GM23338 (cell line): Measurements from ENCODE around the gene FLNC. TPM values are rescaled to one million over a fixed set of nuclear protein-coding genes. Genes with fewer than 3 reads are reported as not detected.

ENCODE experiments used
- ATAC-seq: fragments of 200-7000 bp; cut with Tn5 transposase; 3 replicates; pipeline ENCODE4 v1.9.1; 2020
- DNase-seq: peaks from one replicate; pipeline ENCODE4 v3.0.0-alpha.2; 2015; ENCODE audit warnings: low spot score
- H2AFZ ChIP-seq: fragments of 200-600 bp; sonication (generic); 2 replicates; pipeline ENCODE4 v1.8.0; 2016; ENCODE audit warnings: antibody characterized with exemption, mild to moderate bottlenecking, moderate library complexity
- H3F3A ChIP-seq: fragments of 200-600 bp; sonication (generic); replicated peaks from 2 replicates; pipeline ENCODE4 v1.8.0; 2017; ENCODE audit warnings: antibody characterized with exemption, mixed run types, low read depth
- H3K27ac ChIP-seq: fragments of 200-600 bp; sonication (generic); 2 replicates; pipeline ENCODE4 v1.6.1; 2016; ENCODE audit warnings: low read depth
- H3K27me3 ChIP-seq: fragments of 200-600 bp; sonication (generic); 2 replicates; pipeline ENCODE4 v1.8.0; 2016; ENCODE audit warnings: mild to moderate bottlenecking, mixed run types, moderate library complexity; ENCODE audit not compliant: insufficient read depth
- H3K36me3 ChIP-seq: fragments of 200-600 bp; sonication (generic); 2 replicates; pipeline ENCODE4 v1.8.0; 2016; ENCODE audit warnings: mild to moderate bottlenecking; ENCODE audit not compliant: insufficient read depth
- H3K4me1 ChIP-seq: fragments of 200-600 bp; sonication (generic); 2 replicates; pipeline ENCODE4 v1.8.0; 2016; ENCODE audit warnings: mild to moderate bottlenecking, moderate library complexity; ENCODE audit not compliant: insufficient read depth
- H3K4me2 ChIP-seq: fragments of 200-600 bp; sonication (generic); 2 replicates; pipeline ENCODE4 v1.7.1; 2017; ENCODE audit warnings: mixed run types
- H3K4me3 ChIP-seq: fragments of 200-600 bp; sonication (generic); 2 replicates; pipeline ENCODE4 v1.6.1; 2016; ENCODE audit warnings: mixed run types
- H3K79me2 ChIP-seq: fragments of 200-600 bp; sonication (generic); replicated peaks from 2 replicates; pipeline ENCODE4 v1.8.0; 2017; ENCODE audit warnings: mild to moderate bottlenecking; ENCODE audit not compliant: insufficient read depth
- H3K9me2 ChIP-seq: fragments of 200-600 bp; sonication (generic); 2 replicates; pipeline ENCODE4 v1.8.0; 2017; ENCODE audit not compliant: insufficient read depth
- H4K20me1 ChIP-seq: fragments of 200-600 bp; sonication (generic); replicated peaks from 2 replicates; pipeline ENCODE4 v1.8.0; 2017; ENCODE audit warnings: mild to moderate bottlenecking; ENCODE audit not compliant: insufficient read depth
- H3K27ac Mint-ChIP-seq: 2 replicates; pipeline ENCODE4 v1.8.0; 2020; ENCODE audit warnings: inconsistent platforms, mild to moderate bottlenecking, moderate library complexity, mixed read lengths
- H3K27me3 Mint-ChIP-seq: 3 replicates; pipeline ENCODE4 v1.8.0; 2022; ENCODE audit warnings: low read depth, mild to moderate bottlenecking, moderate library complexity, mixed read lengths, inconsistent platforms; ENCODE audit not compliant: insufficient read depth, poor library complexity
- H3K36me3 Mint-ChIP-seq: 3 replicates; pipeline ENCODE4 v1.8.0; 2021; ENCODE audit warnings: low read depth, mild to moderate bottlenecking, inconsistent platforms, moderate library complexity, mixed read lengths
- H3K4me1 Mint-ChIP-seq: 3 replicates; pipeline ENCODE4 v1.8.0; 2020; ENCODE audit warnings: mild to moderate bottlenecking, inconsistent platforms, mixed read lengths
- H3K4me3 Mint-ChIP-seq: 3 replicates; pipeline ENCODE4 v1.8.0; 2021; ENCODE audit warnings: moderate library complexity, mild to moderate bottlenecking, inconsistent platforms, mixed read lengths
- H3K9me3 Mint-ChIP-seq: 3 replicates; pipeline ENCODE4 v1.8.0; 2020; ENCODE audit warnings: moderate library complexity, mild to moderate bottlenecking, inconsistent platforms, mixed read lengths
- NANOG ChIP-seq: IDR thresholded peaks from 2 replicates; pipeline ENCODE4 v1.6.1; 2016; ENCODE audit warnings: antibody characterized with exemption, borderline replicate concordance
- STAT1 ChIP-seq: IDR thresholded peaks from one replicate; pipeline ENCODE4 v1.6.1; 2016; ENCODE audit warnings: antibody characterized with exemption; ENCODE audit not compliant: unreplicated experiment
- ZNF331 ChIP-seq: fragments of 250-450 bp; sonication (Bioruptor Pico); IDR thresholded peaks from 2 replicates; pipeline ENCODE4 v1.5.0; 2020; ENCODE audit warnings: low read depth, mild to moderate bottlenecking, moderate library complexity
- ZNF462 ChIP-seq: fragments of 250-450 bp; sonication (Bioruptor Pico); IDR thresholded peaks from 2 replicates; pipeline ENCODE4 v1.5.0; 2020; ENCODE audit warnings: mild to moderate bottlenecking, moderate library complexity
- polyA plus RNA-seq: library from polyadenylated mRNA; unstranded; fragments of >200 nt; fragmentation: Nextera tagmentation; extraction: Ambion mirVana; gene quantifications from 2 replicates; pipeline ENCODE4 v1.2.1, GENCODE V29; 2016
- total RNA-seq: library from RNA; depleted of rRNA; stranded (reverse); fragments of >200 nt; shearing (Covaris generic); gene quantifications from 2 replicates; pipeline ENCODE4 v1.2.3, GENCODE V29; 2014

FLNC gene
- total and polyA plus RNA-seq, 2 experiments from 2014 or later: 0.65 to 11.8 TPM

GRCh38 chr7:128880791-128881457 is 50.7 kb downstream of the FLNC start (continued):
- TF ChIP-seq ZNF462 (CRISPR knock-in tag) (no peak), ZNF331 (CRISPR knock-in tag) (no peak), STAT1 (no peak)

DNA sequence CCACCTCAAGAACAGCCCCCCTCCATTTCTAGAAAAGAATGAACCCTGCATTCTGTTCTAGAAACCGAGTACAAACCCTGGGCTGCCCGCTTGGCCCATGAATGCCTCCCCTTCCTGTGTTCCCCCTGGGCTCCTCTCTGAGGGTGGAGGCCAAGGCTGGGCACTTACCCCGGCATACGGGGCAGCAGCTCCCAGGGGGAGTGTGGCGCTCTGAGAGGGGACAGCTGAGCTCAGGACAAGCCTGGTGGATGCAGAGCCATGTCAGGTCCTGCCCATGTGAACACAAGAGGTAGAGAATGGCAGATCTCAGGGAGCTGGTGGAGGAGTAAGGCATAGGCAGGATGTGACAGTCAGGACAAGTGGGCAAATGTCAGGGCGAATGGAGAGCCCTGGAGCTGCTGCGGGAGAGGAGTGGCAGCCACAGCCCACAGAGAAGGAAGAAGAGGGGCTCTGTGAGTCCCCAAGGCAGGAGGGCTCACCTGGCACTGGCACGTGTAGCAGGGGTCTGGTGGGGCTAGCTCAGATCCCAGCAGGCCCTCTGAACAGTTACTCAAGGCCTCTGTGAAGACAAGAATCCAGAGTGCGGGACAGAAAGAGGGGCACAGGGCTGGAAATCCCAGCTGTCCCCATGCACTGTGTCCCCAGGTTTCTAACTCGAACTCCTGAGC is 51.4 kb downstream of the FLNC start:
- ATAC-seq (no peak), DNase-seq (no peak)
- TF ChIP-seq NANOG: no peak
- TF ChIP-seq ZNF462 (CRISPR knock-in tag): no peak
- no peak for TF ChIP-seq STAT1

More for the DNA sequence above, 51.4 kb downstream of the FLNC start:
- no peaks in the 10 kb centered on the region for H3K36me3 ChIP-seq
- H3K4me2 ChIP-seq: no peak overlapping the region
- H3K27ac ChIP-seq: no peak overlapping the region
- Mint-ChIP-seq H3K27me3 (peaks cover 30% of the 10 kb centered on the region), H3K36me3 (no peaks in the 10 kb centered on the region), H3K4me1 (no peaks in the 10 kb centered on the region; the same call in 1 of the 3 replicates), H3K4me3 (no peak overlapping the region), H3K9me3 (peaks cover 3% of the 10 kb centered on the region; the same call in 1 of the 3 replicates), H3K27ac (no peak overlapping the region)
- no peak overlapping the region for H2AFZ ChIP-seq
- H3K79me2 ChIP-seq: no peaks in the 10 kb centered on the region
- no peaks in the 10 kb centered on the region for H4K20me1 ChIP-seq
- H3K4me3 ChIP-seq: no peak overlapping the region
- no peaks in the 10 kb centered on the region for H3F3A ChIP-seq
- H3K4me1 ChIP-seq: peaks cover 4% of the 10 kb centered on the region; the same call in 1 of the 2 replicates
- no peaks in the 10 kb centered on the region for H3K27me3 ChIP-seq
- no peaks in the 10 kb centered on the region for H3K9me2 ChIP-seq
